Keratinocyte (primary cell): ENCODE measurements around the gene MAP4K1.

Source experiments
- EZH2 ChIP-seq: IDR thresholded peaks from one replicate; pipeline ENCODE4 v1.6.1; 2012; ENCODE audit warnings: inconsistent platforms, mild to moderate bottlenecking, low read length, moderate library complexity
- TF ChIP-seq, protein P1 (sequence below), 3 experiments: IDR thresholded peaks in 1 of 3; conservative IDR thresholded peaks in 1 of 3; optimal IDR thresholded peaks in 1 of 3; 2 replicates in 2 of 3; 3 replicates in 1 of 3; pipeline versions ENCODE3 to v1.5.1; 2011; ENCODE audit warnings: low read length in 3 of 3, mild to moderate bottlenecking in 3 of 3, moderate library complexity in 2 of 3, control low read depth in 1 of 3, inconsistent platforms in 1 of 3; ENCODE audit not compliant: insufficient read depth in 2 of 3; ENCODE audit errors: extremely low read depth in 1 of 3

DNA sequence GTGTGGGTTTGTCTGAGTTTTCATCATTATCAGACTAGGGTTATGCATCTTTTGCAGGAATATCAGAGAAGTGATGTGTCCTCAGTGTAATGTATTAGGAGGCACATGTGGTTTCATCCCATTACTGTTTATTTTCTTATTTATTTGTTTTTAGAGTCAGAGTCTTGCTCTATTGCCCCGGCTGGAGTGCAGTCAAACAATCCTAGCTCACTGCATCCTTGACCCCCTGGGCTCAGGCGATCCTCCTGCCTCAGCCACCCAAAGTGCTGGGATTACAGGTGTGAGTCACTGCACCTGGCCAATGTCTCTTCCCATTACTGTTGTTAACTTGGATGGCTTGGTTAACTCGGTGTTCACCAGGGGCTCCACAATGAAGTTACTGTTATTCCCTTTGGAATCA lies 67.4 kb downstream of the MAP4K1 start:
- TF ChIP-seq, protein P1, sequence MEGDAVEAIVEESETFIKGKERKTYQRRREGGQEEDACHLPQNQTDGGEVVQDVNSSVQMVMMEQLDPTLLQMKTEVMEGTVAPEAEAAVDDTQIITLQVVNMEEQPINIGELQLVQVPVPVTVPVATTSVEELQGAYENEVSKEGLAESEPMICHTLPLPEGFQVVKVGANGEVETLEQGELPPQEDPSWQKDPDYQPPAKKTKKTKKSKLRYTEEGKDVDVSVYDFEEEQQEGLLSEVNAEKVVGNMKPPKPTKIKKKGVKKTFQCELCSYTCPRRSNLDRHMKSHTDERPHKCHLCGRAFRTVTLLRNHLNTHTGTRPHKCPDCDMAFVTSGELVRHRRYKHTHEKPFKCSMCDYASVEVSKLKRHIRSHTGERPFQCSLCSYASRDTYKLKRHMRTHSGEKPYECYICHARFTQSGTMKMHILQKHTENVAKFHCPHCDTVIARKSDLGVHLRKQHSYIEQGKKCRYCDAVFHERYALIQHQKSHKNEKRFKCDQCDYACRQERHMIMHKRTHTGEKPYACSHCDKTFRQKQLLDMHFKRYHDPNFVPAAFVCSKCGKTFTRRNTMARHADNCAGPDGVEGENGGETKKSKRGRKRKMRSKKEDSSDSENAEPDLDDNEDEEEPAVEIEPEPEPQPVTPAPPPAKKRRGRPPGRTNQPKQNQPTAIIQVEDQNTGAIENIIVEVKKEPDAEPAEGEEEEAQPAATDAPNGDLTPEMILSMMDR (optimal IDR thresholded peaks at IDR 0.05 in 1 of 3, IDR thresholded peaks at IDR 0.05 in 1 of 3, conservative IDR thresholded peaks at IDR 0.05 in 1 of 3; ENCODE audit: extremely low read depth in 1 of 3, insufficient read depth in 2 of 3, low read length in 3 of 3), result no peak
- TF ChIP-seq EZH2, result no peak
